ENCODE data around the gene ADGRL3. TPM values are rescaled to one million over a fixed set of nuclear protein-coding genes. Genes with fewer than 3 reads are reported as not detected.
"Not testable (repeated sequence)": the region's sequence is repeated elsewhere in the genome, so short reads cannot be mapped to it uniquely, and the experiment has no call there.

The ADGRL3 gene
- total RNA-seq, 3 donors from 2014 or later, result 4.3 to 10.8 (median 4.3) TPM

- H3K36me3 ChIP-seq (ENCODE audit: low read depth), result no peaks in the 10 kb centered on the region
- no peak overlapping the region for H3K4me3 ChIP-seq
- no peaks in the 10 kb centered on the region for H3K4me1 ChIP-seq (ENCODE audit: low read depth)
- no peak for TF ChIP-seq CTCF (IDR thresholded peaks at IDR 0.05)
- intact Hi-C loops (cut with DNase I, micrococcal nuclease), result no loop called here
- DNase-seq (no peak), ATAC-seq (no peak)
- H3K9me3 ChIP-seq, result no peaks in the 10 kb centered on the region
Measured at GRCh38 chr4:61205066-61205465, 4.9 kb downstream of the ADGRL3 start.

- H3K4me3 ChIP-seq; H3K9me3 ChIP-seq; DNase-seq; intact Hi-C loops (cut with DNase I, micrococcal nuclease); H3K36me3 ChIP-seq (ENCODE audit: low read depth); H3K4me1 ChIP-seq (ENCODE audit: low read depth); ATAC-seq: not testable (repeated sequence)
Measured at GRCh38 chr4:61207156-61207555, 7.0 kb downstream of the ADGRL3 start.

GRCh38 chr4:61210186-61210939, 10.2 kb downstream of the ADGRL3 start:
- DNase-seq, result no peak
- no peaks in the 10 kb centered on the region for H3K36me3 ChIP-seq (ENCODE audit: low read depth)
- intact Hi-C loops (cut with DNase I, micrococcal nuclease), result no loop called here

GRCh38 chr4:61211781-61212180, 11.7 kb downstream of the ADGRL3 start:
- no peak for TF ChIP-seq CTCF (IDR thresholded peaks at IDR 0.05)
- intact Hi-C loops (cut with DNase I, micrococcal nuclease), result no loop called here
- no peaks in the 10 kb centered on the region for H3K9me3 ChIP-seq
- no peak for ATAC-seq
- no peaks in the 10 kb centered on the region for H3K36me3 ChIP-seq (ENCODE audit: low read depth)
- no peak for DNase-seq
- no peak overlapping the region for H3K4me3 ChIP-seq
- no peaks in the 10 kb centered on the region for H3K4me1 ChIP-seq (ENCODE audit: low read depth)

More at GRCh38 chr4:61210186-61210939, 10.2 kb downstream of the ADGRL3 start:
- no peak overlapping the region for H3K4me3 ChIP-seq
- ATAC-seq, result no peak
- TF ChIP-seq CTCF (IDR thresholded peaks at IDR 0.05), result no peak
- no peaks in the 10 kb centered on the region for H3K4me1 ChIP-seq (ENCODE audit: low read depth)
- no peaks in the 10 kb centered on the region for H3K9me3 ChIP-seq

- no peak for TF ChIP-seq CTCF (IDR thresholded peaks at IDR 0.05)
- no peak overlapping the region for H3K4me3 ChIP-seq
- H3K36me3 ChIP-seq (ENCODE audit: low read depth), result no peaks in the 10 kb centered on the region
- H3K4me1 ChIP-seq (ENCODE audit: low read depth), result no peaks in the 10 kb centered on the region
- no peak for DNase-seq
- intact Hi-C loops (cut with DNase I, micrococcal nuclease), result no loop called here
- ATAC-seq, result no peak
- H3K9me3 ChIP-seq, result no peaks in the 10 kb centered on the region
Measured at GRCh38 chr4:61212788-61213187, 12.7 kb downstream of the ADGRL3 start.

GRCh38 chr4:61214680-61215079, 14.6 kb downstream of the ADGRL3 start:
- Histone ChIP-seq H3K4me3 (no peak overlapping the region), H3K36me3 (ENCODE audit: low read depth) (no peaks in the 10 kb centered on the region), H3K9me3 (no peaks in the 10 kb centered on the region), H3K4me1 (ENCODE audit: low read depth) (no peaks in the 10 kb centered on the region)
- intact Hi-C loops (cut with DNase I, micrococcal nuclease), result no loop called here
- DNase-seq, result no peak
- ATAC-seq, result no peak
- TF ChIP-seq CTCF (IDR thresholded peaks at IDR 0.05), result no peak
